Neutrophil (primary cell): ENCODE data around the gene MGAT5B.

Experiments used
- H3K27ac ChIP-seq: fragments of 200-600 bp; sonication (generic); 2 replicates; pipeline ENCODE4 v1.5.1; 2016; ENCODE audit warnings: mild to moderate bottlenecking, moderate library complexity
- H3K27me3 ChIP-seq: fragments of 200-600 bp; sonication (generic); 2 replicates; pipeline ENCODE4 v1.6.0; 2016; ENCODE audit warnings: mild to moderate bottlenecking
- H3K36me3 ChIP-seq: fragments of 200-600 bp; sonication (generic); 2 replicates; pipeline ENCODE4 v1.5.1; 2017
- H3K4me1 ChIP-seq, 2 experiments: fragments of 200-600 bp in 1 of 2; sonication (generic) in 1 of 2; 1 replicate in 1 of 2; 2 replicates in 1 of 2; pipeline versions ENCODE4 v1.5.1 to v1.6.1; 2013 to 2016; ENCODE audit warnings: low read depth in 1 of 2, low read length in 1 of 2, mild to moderate bottlenecking in 1 of 2, moderate library complexity in 1 of 2; ENCODE audit not compliant: control insufficient read depth in 1 of 2, insufficient read depth in 1 of 2
- H3K4me3 ChIP-seq, 2 experiments: fragments of 200-600 bp in 1 of 2; sonication (generic) in 1 of 2; 1 replicate in 1 of 2; 2 replicates in 1 of 2; pipeline ENCODE4 v1.5.1; 2013 to 2016; ENCODE audit warnings: low read depth in 1 of 2, low read length in 1 of 2, mild to moderate bottlenecking in 1 of 2, moderate library complexity in 1 of 2
- H3K9me3 ChIP-seq: fragments of 200-600 bp; sonication (generic); 2 replicates; pipeline ENCODE4 v1.5.1; 2016
- TF ChIP-seq, protein P1 (sequence below): fragments of 200-600 bp; sonication (generic); IDR thresholded peaks from 2 replicates; pipeline ENCODE4 v1.5.1; 2016; ENCODE audit warnings: antibody characterized with exemption

The MGAT5B gene

DNA sequence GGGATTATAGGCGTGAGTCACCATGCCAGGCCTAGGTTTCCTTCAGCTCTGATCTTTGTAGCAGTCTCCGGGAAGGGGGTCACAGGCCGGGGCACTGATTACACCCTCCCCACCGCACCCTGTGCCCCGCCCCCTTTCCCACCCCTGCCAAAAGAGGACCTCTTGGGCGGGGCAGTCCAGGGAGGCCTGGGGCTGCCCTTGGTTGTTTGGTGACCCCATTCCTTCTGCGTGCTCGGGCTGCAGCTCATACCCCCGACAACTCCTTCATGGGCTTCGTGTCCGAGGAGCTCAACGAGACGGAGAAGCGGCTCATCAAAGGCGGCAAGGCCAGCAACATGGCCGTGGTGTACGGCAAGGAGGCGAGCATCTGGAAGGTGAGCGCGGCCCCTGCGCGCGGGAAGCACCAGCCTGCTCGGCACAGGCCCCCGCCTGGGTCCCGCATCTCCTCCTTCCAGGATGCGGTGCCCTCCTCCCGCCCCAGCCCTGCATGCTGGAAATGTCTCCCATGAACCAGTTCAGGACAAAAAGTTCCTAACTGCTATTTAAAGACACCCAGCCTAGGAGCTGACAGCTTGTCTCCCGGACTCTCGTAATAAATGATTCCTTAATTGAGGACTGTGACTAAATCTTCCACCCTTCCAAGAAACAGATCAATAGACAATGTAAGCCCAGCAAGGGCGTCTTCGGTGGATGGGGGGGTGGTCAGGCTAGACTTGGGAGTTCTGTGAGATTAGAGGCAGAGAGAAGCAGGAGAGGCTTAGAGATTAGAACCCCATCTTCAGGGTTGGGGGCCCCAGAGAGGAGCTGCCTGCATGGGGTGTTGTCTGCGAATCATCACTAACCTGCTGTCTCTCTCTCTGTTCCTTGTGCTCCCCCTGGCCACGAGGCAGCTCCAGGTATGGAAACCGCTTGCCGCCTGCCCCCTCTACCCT is 64.5 kb downstream of the MGAT5B start:
- no peak overlapping the region for H3K27ac ChIP-seq
- H3K4me3 ChIP-seq = no peak overlapping the region
- no peaks in the 10 kb centered on the region for H3K9me3 ChIP-seq
- H3K27me3 ChIP-seq = peaks cover 4% of the 10 kb centered on the region
- no peaks in the 10 kb centered on the region for H3K4me1 ChIP-seq
- no peaks in the 10 kb centered on the region for H3K36me3 ChIP-seq
- TF ChIP-seq, protein P1, sequence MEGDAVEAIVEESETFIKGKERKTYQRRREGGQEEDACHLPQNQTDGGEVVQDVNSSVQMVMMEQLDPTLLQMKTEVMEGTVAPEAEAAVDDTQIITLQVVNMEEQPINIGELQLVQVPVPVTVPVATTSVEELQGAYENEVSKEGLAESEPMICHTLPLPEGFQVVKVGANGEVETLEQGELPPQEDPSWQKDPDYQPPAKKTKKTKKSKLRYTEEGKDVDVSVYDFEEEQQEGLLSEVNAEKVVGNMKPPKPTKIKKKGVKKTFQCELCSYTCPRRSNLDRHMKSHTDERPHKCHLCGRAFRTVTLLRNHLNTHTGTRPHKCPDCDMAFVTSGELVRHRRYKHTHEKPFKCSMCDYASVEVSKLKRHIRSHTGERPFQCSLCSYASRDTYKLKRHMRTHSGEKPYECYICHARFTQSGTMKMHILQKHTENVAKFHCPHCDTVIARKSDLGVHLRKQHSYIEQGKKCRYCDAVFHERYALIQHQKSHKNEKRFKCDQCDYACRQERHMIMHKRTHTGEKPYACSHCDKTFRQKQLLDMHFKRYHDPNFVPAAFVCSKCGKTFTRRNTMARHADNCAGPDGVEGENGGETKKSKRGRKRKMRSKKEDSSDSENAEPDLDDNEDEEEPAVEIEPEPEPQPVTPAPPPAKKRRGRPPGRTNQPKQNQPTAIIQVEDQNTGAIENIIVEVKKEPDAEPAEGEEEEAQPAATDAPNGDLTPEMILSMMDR = no peak

GRCh38 chr17:76934561-76935320 is 66.5 kb downstream of the MGAT5B start:
- H3K4me1 ChIP-seq = no peaks in the 10 kb centered on the region
- TF ChIP-seq, protein P1 = no peak
- H3K27ac ChIP-seq = no peak overlapping the region
- H3K27me3 ChIP-seq = peaks cover 4% of the 10 kb centered on the region
- H3K4me3 ChIP-seq = no peak overlapping the region
- no peaks in the 10 kb centered on the region for H3K36me3 ChIP-seq
- H3K9me3 ChIP-seq = no peaks in the 10 kb centered on the region

GRCh38 chr17:76935331-76935730 is 67.1 kb downstream of the MGAT5B start:
- no peak overlapping the region for H3K27ac ChIP-seq
- H3K4me3 ChIP-seq = no peak overlapping the region
- H3K4me1 ChIP-seq = no peaks in the 10 kb centered on the region
- H3K27me3 ChIP-seq = peaks cover 4% of the 10 kb centered on the region
- TF ChIP-seq, protein P1 = no peak
- no peaks in the 10 kb centered on the region for H3K9me3 ChIP-seq
- H3K36me3 ChIP-seq = no peaks in the 10 kb centered on the region

DNA sequence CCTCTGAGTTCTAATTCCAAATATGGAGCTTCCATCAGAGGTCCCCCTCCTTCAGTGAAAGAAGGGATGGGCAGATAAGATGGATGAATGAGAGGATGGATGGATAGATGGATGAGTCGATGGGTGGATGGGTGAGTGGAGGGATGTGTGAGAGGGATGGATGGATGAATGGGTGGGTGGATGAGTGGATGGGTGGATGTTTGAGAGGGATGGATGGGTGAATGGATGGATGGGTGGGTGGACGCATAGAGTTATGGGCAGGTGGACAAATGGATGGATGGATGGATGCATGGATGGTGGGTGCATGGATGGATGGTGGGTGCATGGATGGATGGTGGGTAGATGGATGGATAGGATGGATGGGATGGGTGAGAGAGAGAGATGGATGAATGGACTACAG is 69.0 kb downstream of the MGAT5B start:
- H3K4me3 ChIP-seq = no peak overlapping the region
- peaks cover 4% of the 10 kb centered on the region for H3K27me3 ChIP-seq
- H3K4me1 ChIP-seq = no peaks in the 10 kb centered on the region
- TF ChIP-seq, protein P1 = no peak
- no peaks in the 10 kb centered on the region for H3K36me3 ChIP-seq
- no peak overlapping the region for H3K27ac ChIP-seq
- no peaks in the 10 kb centered on the region for H3K9me3 ChIP-seq

DNA sequence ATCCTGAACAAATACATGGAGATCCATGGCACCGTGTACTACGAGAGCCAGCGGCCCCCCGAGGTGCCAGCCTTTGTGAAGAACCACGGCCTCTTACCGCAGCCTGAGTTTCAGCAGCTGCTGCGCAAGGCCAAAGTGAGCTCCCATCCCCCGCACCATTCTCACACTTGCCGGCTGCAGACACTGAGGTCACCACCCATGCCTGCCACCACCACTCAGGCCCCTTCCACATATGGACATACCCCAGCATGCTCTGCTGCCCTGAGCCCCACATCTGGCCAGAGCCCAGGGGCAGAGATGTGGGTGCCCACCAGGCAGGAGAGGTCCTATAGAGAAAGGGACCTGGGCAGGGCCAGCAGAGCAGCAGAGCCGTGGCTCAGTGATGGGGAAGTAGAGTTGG is 69.8 kb downstream of the MGAT5B start:
- H3K36me3 ChIP-seq = no peaks in the 10 kb centered on the region
- peaks cover 4% of the 10 kb centered on the region for H3K27me3 ChIP-seq
- no peaks in the 10 kb centered on the region for H3K9me3 ChIP-seq
- TF ChIP-seq, protein P1 = no peak
- no peaks in the 10 kb centered on the region for H3K4me1 ChIP-seq
- no peak overlapping the region for H3K4me3 ChIP-seq
- H3K27ac ChIP-seq = no peak overlapping the region
